Left hindlimb (tissue), 1 donor: ENCODE measurements around the gene CDRT4.
"Not testable (repeated sequence)": the region's sequence is repeated elsewhere in the genome, so short reads cannot be mapped to it uniquely, and the experiment has no call there.

ENCODE experiments used
- DNase-seq: peaks from one replicate; pipeline ENCODE4 v3.0.0-alpha.2; 2018

CDRT4 gene

DNA sequence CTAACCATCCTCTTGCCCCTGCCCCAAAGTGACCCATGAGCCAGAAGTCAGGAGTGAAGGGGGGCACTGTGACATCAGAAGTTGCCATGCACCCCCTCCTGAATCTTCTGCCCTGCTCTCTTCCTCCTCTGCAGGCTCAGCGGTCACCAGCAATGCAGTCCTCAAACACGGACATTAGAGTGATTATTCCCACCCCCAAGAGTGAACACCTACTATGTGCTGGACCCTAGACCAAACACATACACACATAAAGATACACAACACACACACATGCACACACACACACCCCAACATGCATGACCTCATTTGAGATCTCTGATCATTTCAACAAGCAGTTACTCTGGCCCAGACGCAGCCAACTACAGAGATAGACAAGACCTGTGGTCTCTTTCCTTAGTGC, at the start of gene CDRT4:
TSS of gene CDRT4 (minus strand) at position 30 of the 400 bp plus-strand sequence. CDS start 27,383 bp downstream, outside the sequence.
- DNase-seq, result no peak

DNA sequence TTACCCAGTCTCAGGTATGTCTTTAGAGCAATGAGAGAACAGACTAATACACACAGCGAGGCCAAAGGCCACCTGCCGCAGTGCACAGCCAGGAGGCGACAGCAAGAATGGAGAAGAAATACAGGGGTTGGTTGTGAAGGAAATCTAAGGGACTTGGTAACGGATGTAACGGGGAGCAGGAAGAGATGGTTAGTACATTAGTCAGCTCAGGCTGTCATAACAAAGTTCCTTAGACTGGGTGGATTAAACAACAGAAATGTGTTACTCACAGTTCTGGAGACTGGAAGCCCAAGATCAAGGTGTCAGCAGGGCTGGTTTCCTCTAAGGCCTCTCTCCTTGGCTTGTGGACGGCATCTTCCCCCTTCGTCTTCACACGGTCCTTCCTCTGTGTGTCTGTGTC, 48.7 kb upstream of the CDRT4 start:
- no peak for DNase-seq

DNA sequence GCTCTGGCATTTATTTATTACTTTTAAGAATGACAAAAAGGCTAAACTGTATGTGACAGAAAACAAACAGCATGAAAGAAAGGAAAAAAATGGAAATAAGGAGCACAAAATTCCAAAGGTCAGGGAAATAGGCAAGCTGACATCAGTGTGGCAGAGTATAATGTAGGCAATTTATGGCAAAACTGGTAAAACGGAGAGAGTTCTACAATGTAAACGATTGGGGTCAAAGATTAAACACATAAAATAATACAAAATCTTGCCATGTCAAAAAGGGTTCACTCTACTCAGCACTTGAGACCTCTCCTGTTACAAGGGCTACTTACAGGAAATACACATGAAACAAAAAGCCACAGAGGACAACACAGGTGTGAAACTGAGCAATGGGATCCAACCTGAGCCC, 47.0 kb upstream of the CDRT4 start:
- no peak for DNase-seq

DNA sequence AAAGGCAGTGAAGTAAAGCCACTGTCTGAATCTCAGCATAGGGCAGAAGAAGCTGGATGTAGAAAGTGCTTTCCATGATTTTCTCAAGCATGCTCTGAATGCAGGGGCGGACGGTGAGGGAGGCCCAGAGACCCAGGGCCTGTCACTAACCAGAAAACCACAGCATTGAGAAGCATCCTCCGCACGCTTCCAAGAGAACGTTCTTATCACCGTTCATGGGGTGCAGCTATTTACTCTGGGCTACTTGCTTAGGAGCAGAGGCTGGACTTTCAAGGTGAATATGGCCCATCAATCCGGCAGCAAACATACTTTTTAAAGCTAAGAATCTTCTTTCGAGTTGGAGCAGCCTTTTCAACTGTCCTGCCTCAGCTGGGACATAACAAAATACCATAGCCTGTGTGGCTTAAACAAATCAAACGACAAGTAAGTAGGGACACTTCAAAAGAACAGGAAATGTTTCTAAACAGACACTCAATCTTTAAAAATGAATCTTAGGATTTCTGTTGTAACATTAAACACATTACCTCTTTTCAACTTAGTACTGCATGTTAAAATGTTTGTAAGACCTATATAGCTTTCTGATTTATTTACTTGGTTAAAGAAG, 46.5 kb upstream of the CDRT4 start:
- DNase-seq, result no peak

DNA sequence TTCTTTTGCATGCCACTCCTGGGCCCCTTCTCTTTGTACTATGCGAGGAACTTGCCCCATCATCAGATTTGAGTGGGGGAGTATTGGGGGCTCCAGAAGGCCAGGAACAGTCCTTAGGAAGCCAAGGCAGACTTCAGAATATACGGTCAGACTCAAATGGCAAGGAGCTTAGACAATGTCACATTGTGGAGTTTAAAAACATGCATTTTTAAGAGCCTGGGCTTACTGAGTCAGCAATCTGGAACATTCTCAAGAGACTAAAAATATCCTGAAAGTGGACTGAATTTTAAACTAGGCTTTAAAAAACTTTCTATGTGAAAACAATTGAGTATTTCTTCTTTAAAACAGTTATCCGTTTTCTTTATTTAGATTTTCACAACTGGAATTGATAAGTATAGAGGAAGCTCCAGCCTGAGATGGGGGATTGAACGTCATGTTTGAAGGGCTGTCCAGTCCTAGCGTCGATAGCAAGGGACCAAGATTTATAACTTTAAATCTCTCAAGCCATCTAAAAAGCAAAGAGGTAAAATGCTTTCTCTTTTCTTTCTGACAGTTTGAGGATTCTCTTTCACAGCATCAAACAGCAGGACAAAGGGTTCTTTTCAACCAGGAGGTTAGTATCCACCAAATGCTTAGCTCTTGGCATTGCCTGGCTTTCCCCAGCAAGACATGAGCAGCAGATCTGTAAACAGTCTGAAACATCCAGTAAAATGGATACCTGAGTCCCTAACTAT, 45.8 kb upstream of the CDRT4 start:
- no peak for DNase-seq

DNA sequence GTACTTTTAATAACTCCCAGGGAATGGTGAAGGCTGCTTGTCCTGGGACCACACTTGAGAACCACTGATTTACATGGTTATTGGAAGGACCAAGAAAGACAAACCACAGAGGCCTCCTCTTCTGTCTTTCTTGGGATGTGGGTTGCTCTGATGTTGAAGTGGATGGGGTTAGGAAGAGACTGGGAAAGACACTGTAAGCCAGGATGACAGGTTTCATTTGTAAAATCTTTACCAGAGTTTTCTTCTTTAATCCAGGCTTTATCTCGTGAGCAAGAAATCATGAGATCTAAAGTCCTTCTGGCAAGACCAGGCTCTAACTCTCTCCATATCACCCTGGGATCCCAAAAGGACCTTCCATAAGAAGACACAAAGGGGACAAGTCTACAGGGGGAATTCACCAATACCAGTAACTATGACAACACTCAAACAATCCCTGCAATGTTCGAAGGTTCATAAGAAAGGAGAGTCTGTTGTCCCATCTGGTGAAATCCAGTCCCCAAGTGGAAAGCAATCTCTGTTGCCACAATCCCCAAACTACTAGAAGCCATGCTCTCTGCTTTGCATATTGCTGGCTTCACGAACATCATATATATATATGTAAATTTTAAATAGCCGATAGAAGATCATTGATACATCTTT, 44.8 kb upstream of the CDRT4 start:
- DNase-seq, result no peak

DNA sequence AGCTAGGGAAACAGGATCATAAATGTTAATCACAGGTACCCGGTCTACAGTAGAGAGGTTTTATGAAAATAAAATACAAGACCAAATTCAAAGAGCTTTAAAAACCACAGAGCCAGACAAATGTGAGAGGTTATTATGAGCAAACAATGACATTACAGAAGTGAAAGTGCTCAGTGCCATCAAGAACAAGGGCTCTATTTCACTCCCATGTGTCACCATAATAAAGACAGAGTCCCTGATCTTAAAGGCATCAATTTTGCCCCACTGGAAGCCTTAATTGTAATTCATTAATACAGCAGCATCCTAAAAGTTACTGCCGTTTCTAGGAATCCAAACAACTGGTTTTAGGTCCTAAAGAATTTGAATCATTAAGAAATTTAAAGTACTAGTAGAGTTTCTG, 43.7 kb upstream of the CDRT4 start:
- DNase-seq, result no peak

DNA sequence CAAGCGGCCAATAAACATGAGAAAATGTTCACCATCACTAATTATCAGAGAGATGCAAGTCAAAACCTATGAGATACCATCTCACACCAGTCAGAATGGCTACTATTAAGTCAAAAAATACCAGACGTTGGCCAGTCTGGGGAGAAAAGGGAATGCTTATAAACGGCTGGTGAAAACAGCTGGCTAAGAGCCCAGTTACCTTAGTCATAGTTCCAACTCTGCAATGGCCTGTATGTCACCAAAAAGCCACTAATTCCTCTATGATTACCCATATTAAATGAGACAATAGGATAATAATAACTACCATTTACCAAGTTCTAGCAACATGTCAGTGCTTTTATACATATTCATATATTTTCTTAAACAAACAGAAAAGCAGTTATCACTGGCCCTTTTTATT, 42.9 kb upstream of the CDRT4 start:
- DNase-seq, result no peak

DNA sequence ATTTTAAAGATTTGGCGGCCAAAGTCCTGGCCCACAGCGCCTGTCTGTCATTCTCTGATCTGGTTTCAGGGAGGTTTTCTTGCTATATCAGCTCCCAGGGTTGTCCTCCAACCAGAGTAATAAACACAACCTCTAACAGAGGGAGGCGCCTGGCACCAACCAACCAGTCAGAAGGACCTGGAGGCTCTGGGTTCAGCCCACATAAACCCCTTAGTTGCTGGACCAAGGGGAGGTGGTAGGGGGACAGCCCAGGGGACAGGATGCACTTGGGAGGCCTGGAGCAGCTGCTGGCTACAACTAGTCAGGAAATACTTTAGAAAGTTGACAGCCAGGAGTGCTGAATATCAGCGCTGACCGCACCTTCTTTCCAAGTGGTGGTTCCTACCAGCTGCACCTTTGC, 41.7 kb upstream of the CDRT4 start:
- DNase-seq, result no peak

DNA sequence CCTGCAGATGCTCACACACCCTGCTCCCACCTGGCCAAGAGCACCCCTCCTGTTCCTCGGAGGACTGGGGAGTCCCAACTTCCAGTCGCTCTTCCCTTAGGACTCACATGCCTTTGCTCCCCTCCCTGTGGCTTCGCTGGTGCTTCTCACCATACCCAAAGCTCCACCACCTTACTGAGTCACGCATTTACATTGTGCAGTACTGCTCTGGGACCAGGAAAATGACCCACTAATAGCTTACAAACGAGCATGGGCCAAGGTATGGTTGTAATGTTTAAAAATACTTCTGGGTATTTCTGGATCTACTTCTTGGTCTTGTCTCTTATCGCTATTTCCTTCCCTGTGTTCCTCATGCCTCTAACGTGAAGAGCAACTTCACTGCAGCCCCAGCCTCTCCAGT, 41.0 kb upstream of the CDRT4 start:
- no peak for DNase-seq

DNA sequence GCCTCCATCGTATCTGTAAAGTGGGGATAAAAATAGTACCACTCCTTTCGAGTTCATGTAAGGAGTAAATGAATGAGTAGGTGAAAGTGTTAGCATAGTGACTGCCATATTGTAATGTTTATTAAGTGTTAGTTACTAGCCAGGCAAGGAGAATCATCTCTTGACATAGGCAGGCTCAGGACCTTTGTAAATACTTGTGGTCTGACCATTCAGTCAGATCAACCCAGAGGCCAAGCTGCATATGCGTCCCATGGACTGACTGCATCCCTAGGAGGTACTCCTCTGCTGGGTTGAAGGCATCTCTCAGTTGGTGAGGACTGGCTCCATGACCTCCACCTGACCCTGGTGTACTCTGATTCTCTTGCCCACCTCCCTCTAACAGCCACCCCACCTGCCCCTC, 40.5 kb upstream of the CDRT4 start:
- no peak for DNase-seq

DNA sequence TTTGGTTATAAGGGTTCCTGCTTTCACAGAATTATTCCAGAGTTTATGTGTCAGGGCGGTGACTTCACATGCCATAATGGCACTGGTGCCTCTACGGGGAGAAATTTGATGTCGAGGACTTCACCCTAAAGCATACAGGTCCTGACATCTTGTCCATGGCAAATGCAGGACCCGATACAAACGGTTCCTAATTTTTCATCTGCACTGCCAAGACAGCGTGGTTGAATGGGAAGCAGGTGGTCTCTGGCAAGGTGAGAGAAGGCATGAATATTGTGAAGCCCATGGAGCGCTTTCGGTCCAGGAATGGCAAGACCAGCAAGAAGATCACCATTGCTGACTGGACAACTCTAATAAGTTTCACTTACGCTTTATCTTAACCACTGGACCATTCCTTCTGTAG, 39.6 kb upstream of the CDRT4 start:
- no peak for DNase-seq

DNA sequence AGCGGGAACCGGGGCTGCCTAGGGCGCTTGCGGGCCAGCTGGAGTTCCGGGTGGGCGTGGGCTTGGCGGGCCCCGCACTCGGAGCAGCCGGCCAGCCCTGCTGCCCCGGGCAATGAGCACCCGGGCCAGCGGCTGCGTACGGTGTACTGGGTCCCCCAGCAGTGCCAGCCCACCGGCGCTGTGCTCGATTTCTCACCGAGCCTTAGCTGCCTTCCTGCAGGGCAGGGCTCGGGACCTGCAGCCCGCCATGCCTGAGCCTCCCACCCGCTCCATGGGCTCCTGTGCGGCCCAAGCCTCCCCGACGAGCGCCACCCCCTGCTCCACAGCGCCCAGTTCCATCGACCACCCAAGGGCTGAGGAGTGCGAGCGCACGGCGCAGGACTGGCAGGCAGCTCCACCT, 38.3 kb upstream of the CDRT4 start:
- not testable (repeated sequence) for DNase-seq

DNA sequence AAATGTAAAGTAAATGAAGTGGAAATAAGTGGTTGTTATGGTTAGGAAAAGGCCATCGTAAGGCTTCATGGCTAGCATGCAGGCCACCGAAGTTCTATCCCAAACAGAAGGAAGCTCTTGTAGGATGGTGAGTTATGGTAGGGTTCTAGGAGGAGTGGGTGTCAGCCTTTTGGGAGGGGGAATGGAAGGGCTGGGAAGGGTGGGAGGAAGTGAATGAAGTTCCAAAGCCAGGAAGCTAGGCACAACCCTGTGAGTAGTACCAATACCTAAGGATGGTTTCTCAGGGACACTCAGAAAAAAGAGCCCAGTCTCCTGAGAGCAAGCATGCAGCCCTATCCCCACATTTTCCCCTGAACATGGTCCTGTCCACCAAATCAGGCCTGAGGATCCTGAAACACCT, 36.3 kb upstream of the CDRT4 start:
- DNase-seq, result no peak

DNA sequence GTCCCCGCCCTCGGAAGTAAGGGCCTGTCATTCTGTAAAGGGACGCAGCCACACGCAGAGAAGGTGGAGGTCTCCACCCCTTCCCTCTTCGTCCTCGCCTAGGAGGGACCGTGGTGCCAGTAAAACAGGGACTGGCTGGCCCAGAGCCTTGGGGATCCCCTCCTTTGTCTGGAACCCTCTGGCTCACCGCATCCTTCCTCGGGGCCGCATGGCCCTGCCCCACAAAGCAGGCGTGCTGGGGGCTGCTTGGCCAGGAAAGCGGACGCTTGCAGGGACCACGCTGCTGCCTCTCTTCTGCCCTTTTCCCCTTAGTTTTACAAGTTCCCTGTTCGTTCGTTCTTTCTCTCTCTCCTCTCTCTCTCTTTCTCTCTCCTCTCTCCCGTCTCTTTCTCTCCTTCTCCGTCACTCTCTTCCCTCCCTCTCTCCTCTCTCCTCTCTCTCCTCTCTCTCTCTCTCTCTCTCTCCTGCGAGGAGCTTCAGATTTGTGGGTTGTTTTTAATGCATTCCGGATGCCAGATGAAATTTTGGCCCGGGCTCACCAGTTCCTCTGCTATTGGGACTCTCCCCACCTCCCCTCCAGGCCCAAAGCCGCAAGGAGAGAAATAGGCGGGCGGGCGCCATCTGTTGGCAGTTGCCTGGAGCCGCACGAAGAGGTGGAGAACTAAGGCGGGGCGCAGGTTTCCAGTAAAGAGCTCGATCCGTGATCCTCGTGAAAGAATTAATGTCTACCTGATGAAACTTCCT, 35.1 kb upstream of the CDRT4 start:
- peak; percentile 94 for DNase-seq

DNA sequence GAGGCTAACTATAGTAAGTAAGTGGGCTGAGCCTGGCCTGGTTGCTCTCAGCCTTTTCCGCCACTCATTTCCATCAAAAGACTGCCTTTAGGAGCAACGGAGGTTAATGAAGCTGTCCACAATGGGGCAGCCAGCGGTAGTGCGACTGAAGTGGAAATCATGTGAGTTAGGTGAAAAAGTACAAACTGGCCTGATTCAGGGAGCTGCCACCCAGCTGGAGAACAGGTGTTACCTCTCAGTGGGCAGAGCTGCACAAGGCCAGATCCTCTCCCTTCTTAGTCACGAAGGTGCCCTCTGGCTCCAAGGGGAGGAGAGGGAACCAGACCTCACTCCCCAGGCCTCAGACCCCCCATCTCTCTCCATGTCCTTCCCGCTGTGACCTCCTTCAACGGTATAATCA, 34.4 kb upstream of the CDRT4 start:
- no peak for DNase-seq

DNA sequence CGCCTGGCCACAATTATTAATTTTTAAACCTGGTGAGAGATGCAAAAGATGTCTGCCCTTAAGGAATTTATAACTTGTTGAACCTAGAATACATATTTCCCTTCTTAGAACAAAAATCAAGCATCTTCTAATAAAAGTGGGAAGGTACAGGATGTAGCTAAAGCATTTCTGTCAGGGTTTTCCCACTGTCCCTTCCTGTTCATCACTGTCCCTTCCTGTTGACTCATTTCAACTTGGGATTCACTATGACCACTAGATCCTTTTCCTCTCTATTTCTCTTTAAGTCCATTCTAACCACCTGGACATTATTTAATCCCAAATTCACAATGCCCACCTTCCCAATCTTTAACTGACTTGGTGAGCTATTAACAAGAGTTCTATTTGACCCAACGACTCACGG, 33.9 kb upstream of the CDRT4 start:
- no peak for DNase-seq

DNA sequence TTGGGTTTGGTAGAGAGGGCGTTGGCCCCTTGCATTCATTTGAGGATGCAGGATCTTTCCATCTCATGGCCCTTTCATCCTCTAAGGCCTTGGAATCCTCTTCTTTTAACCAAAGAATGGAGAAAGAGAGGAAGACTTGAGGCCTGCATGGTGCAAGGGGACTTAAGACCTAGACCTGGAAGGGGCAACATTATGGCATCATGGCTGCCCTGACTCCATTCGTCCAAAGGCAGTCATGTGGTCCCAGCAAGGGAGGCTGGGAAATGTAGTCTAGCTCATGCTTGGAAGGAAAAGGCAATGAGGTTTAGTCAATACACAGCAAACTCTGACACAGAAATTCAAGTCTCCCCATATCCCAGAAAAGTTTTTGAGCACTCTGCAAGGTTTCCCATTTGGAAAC, 30.7 kb upstream of the CDRT4 start:
- DNase-seq, result no peak

DNA sequence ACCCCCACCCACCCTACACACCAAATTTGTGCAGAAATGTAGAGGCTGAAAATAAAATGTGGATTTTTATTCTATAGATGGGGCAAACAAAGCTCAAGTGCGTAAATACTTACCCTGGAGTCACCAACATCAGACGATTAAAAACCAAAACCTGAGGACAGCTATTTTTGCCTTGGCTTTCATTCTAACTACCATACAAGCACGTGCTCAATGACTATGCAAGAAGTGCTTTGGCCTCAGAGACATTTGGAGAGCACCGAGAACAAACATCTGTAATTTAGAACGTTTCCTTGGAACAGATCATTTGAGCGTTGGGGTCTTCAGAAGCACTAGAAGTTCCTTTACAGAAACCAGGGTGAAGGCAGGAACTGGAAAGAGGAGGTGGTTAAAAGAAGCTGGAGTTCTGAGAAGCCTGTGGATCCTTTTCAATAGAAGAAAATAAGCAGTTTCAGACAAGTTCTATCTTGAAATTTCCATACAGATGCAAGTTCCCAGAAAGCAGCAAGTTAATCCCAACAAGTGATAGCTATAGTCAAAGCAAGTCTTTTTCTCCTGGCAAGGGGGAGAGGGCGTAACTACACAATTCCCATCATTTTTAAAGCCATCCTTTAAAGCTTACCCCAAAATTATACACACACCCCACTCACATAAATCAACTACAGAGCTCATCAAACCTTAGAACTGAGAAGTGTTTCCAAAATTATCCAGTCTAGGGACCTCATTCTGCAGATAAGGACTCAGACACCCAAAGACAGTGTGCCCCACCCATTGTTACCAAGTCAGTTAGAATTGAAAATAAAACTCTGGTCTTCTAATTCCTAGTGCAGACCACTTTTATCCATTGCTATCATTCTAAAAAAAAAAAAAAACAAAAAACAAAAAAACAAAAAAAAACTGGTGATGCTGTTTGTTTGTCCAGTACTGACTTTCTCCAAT, 29.6 kb upstream of the CDRT4 start:
- DNase-seq, result no peak

DNA sequence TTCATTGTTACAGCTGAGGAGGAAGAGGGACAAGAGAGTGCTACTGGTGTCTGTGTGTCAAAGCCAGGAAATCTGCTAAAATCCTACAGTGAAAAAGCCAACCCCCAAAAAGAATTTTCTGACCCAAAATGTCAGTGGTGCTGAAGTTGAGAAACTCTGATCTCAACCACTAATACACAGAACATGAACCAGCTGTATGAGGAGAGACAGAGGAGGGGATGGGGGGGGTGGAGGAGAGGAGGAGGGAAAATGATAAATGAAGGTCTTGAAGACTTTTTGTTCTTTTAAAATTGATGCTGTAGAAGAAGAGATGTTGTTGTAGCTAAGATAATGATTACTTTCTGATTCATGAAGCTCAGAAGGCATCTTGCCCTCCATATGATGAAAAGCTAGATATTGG, 27.4 kb upstream of the CDRT4 start:
- DNase-seq, result no peak

DNA sequence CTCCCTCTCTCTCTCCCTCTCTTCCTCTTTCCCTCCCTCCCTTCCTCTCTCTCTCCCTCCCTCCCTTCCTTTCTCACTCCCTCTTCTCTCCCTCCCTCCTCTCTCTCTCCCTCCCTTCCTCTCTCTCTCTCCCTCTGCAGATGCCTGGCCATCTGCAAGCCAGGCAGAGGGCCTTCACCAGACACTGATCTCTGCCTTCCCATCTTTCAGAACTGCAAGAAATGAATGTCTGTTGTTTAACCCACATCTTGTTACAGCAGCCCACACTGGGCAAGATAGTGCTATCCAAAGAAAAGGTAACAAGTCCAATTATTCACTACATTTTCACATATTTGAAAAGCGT, 26.2 kb upstream of the CDRT4 start:
- no peak for DNase-seq

DNA sequence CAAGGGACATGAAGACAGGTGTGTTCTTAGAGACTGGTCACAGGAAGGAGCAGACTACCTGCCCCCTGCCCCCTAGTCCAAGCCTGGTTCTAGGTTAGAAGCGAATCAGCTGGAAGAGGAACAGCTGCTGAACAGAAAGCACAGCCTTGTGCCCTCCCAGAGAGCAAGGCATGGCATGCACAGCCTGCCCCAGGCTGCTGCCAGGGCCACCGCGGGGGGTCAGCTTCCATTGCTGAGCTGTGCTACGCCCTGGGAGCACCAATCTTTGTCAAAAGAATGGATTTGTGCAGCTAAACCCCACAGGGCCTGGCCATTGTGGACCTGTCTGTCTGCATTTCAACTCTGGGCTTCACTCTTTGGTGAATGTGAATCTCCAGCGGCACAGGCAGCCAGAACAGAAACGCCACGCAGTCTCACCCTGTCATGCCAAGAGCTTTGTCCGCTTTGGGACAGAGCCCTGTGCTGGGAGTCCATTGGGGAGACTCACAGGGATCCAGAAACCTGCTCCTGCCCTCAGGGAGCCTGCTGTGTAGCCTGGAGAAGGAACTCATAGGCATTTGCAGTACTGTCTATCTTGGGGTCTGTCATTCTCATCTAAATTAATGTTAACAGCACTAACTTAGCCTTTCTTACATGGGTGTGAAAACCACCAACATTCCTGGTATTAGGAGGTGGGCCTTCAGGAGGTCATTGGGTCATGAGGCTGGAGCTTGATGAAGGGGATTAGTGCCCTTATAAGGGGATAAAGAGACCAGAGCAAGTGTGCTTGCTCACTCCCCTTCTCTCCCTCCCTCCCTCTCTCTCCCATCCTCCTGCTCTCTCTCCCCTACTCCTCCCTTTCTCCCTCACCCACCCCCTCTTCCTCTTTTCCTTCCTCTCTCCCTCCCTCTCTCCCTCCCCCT, 25.6 kb upstream of the CDRT4 start:
- no peak for DNase-seq
